Gastroesophageal sphincter (tissue), 3 donors: ENCODE data around the gene UTP25.

Experiments used
- EP300 ChIP-seq: sonication (generic); formaldehyde crosslinking; IDR thresholded peaks from one replicate; pipeline ENCODE4 v1.6.1; 2017; ENCODE audit warnings: antibody characterized with exemption, mild to moderate bottlenecking
- POLR2A ChIP-seq, 2 donors: fragments of 450-650 bp; IDR thresholded peaks; one replicate each; pipeline ENCODE4 v1.6.1; 2017; ENCODE audit warnings: antibody characterized with exemption in 2 of 2, mild to moderate bottlenecking in 2 of 2, moderate library complexity in 1 of 2
- TF ChIP-seq, protein P1 (sequence below), 4 experiments: fragments of 200-600 bp in 2 of 4; fragments of 450-650 bp in 2 of 4; sonication (generic) in 1 of 4; IDR thresholded peaks; one replicate each; pipeline ENCODE4 v1.5.1; 2017 to 2019; ENCODE audit warnings: antibody characterized with exemption in 4 of 4, mild to moderate bottlenecking in 2 of 4, moderate library complexity in 2 of 4

DNA sequence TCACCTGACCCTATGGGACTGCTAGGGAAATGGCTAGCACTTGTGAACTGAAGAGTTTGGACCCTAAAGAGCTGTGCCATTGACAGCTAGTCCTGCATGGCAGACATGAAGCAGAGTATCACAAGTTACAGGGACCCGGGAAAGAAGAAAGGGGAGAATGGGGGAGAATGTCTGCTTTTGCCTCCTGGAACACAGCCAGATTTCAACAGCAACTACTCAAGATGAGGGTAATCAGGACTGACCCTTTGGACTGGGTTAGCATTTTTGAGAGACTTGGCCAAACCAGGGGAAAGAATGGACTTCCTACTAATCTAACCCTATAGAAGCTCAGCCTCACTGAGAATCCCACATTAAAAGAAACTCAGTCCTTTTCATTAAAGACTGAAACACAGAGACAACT lies 8.7 kb upstream of the UTP25 start:
- TF ChIP-seq, protein P1, sequence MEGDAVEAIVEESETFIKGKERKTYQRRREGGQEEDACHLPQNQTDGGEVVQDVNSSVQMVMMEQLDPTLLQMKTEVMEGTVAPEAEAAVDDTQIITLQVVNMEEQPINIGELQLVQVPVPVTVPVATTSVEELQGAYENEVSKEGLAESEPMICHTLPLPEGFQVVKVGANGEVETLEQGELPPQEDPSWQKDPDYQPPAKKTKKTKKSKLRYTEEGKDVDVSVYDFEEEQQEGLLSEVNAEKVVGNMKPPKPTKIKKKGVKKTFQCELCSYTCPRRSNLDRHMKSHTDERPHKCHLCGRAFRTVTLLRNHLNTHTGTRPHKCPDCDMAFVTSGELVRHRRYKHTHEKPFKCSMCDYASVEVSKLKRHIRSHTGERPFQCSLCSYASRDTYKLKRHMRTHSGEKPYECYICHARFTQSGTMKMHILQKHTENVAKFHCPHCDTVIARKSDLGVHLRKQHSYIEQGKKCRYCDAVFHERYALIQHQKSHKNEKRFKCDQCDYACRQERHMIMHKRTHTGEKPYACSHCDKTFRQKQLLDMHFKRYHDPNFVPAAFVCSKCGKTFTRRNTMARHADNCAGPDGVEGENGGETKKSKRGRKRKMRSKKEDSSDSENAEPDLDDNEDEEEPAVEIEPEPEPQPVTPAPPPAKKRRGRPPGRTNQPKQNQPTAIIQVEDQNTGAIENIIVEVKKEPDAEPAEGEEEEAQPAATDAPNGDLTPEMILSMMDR (IDR thresholded peaks at IDR 0.05): no peak
- no peak for TF ChIP-seq EP300
- TF ChIP-seq POLR2A (IDR thresholded peaks at IDR 0.05): no peak
